ENCODE results near the gene MXD4. TPM values are rescaled to one million over a fixed set of nuclear protein-coding genes. Genes with fewer than 3 reads are reported as not detected.
A peak's percentile ranks its signal among the peaks of the same experiment; 100 is the strongest.

The MXD4 gene
- total and polyA plus RNA-seq, 12 donors: 13.9 to 245 (median 96.4) TPM

- Histone ChIP-seq H3K4me3 (no peak overlapping the region), H3K27me3 (no peaks in the 10 kb centered on the region), H3K9me3 (replicated peaks in 1 of 3) (no peaks in the 10 kb centered on the region), H3K36me3 (replicated peaks in 1 of 2) (peaks cover 0 to 48% of the 10 kb centered on the region in 2 donors), H3K4me1 (replicated peaks in 1 of 2) (peaks cover 52 to 58% of the 10 kb centered on the region in 2 donors), H3K27ac (peak overlapping the region in 4 of 5 donors; percentile 58 to 98 (median 79))
- DNase-seq: peak; percentile 35 to 64 (median 50)
- TF ChIP-seq POLR2A (IDR thresholded peaks at IDR 0.05): no peak
- TF ChIP-seq CTCF (IDR thresholded peaks at IDR 0.05): no peak
- WGBS, 4 donors: 22 to 52% (median 39%) methylated on average over 7 to 8 of the region's 8 CpGs; no CpG with 5 or more reads in 1 of the 4 donors
- intact Hi-C loops (cut with DNase I): no loop called here
Observed at GRCh38 chr4:2256156-2256731, 5.7 kb downstream of the MXD4 start.

GRCh38 chr4:2255501-2256155 is 6.3 kb downstream of the MXD4 start:
- intact Hi-C loops (cut with DNase I): no loop called here

GRCh38 chr4:2254665-2255500 is 7.0 kb downstream of the MXD4 start:
- TF ChIP-seq CTCF (IDR thresholded peaks at IDR 0.05) (no peak), POLR2A (IDR thresholded peaks at IDR 0.05) (no peak)
- no peak overlapping the region for H3K4me3 ChIP-seq
- intact Hi-C loops (cut with DNase I): no loop called here
- peaks cover 0 to 61% of the 10 kb centered on the region in 2 donors for H3K36me3 ChIP-seq (replicated peaks in 1 of 2)
- DNase-seq: peak in 3 of 7 donors; percentile 16 to 56 (median 24)
- no peaks in the 10 kb centered on the region for H3K27me3 ChIP-seq
- peaks cover 42 to 47% of the 10 kb centered on the region in 2 donors for H3K4me1 ChIP-seq (replicated peaks in 1 of 2)
- no peaks in the 10 kb centered on the region for H3K9me3 ChIP-seq (replicated peaks in 1 of 3)
- H3K27ac ChIP-seq: peak overlapping the region in 4 of 5 donors; percentile 58 to 98 (median 79)
- WGBS, 4 donors: 79 to 86% (median 83%) methylated on average over 29 to 32 of the region's 32 CpGs

More at GRCh38 chr4:2255501-2256155, 6.3 kb downstream of the MXD4 start:
- no peaks in the 10 kb centered on the region for H3K27me3 ChIP-seq
- TF ChIP-seq CTCF (IDR thresholded peaks at IDR 0.05): no peak
- no peak for TF ChIP-seq POLR2A (IDR thresholded peaks at IDR 0.05)
- peak; percentile 22 to 68 (median 38) for DNase-seq
- H3K9me3 ChIP-seq (replicated peaks in 1 of 3): no peaks in the 10 kb centered on the region
- WGBS, 4 donors: 12 to 55% (median 39%) methylated on average over 3 to 18 of the region's 18 CpGs
- peaks cover 0 to 54% of the 10 kb centered on the region in 2 donors for H3K36me3 ChIP-seq (replicated peaks in 1 of 2)
- H3K4me1 ChIP-seq (replicated peaks in 1 of 2): peaks cover 50 to 55% of the 10 kb centered on the region in 2 donors
- peak overlapping the region in 4 of 5 donors; percentile 58 to 98 (median 79) for H3K27ac ChIP-seq
- no peak overlapping the region for H3K4me3 ChIP-seq

Measured in adrenal gland (tissue), 12 donors.